ENCODE data around the gene MEAK7.

DNA sequence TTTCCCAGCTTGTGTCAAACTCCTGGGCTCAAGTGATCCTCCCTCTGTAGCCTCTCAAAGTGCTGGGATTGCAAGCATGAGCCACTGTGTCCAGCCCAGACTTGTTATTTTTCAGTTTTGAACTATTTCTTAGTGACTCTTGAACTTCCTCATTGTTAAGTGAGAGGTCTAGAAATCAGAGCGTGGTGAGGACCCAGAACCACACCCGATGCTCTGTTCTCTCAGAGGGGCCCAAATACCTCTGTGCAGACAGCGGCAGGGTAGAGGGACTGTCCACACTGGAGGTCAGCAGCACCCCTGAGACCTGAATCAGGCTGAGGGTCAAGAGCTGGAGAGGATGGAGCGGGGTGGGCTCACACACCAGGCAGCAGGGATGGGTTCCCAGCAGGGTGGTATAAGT lies 47.7 kb upstream of the MEAK7 start:
- TF ChIP-seq, protein P1, sequence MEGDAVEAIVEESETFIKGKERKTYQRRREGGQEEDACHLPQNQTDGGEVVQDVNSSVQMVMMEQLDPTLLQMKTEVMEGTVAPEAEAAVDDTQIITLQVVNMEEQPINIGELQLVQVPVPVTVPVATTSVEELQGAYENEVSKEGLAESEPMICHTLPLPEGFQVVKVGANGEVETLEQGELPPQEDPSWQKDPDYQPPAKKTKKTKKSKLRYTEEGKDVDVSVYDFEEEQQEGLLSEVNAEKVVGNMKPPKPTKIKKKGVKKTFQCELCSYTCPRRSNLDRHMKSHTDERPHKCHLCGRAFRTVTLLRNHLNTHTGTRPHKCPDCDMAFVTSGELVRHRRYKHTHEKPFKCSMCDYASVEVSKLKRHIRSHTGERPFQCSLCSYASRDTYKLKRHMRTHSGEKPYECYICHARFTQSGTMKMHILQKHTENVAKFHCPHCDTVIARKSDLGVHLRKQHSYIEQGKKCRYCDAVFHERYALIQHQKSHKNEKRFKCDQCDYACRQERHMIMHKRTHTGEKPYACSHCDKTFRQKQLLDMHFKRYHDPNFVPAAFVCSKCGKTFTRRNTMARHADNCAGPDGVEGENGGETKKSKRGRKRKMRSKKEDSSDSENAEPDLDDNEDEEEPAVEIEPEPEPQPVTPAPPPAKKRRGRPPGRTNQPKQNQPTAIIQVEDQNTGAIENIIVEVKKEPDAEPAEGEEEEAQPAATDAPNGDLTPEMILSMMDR (conservative IDR thresholded peaks at IDR 0.05; ENCODE audit: low read depth, low read length): no peak
- TF ChIP-seq RAD21 (IDR thresholded peaks at IDR 0.05; ENCODE audit: low read length) (no peak), RCOR1 (IDR thresholded peaks at IDR 0.05; ENCODE audit: insufficient replicate concordance, low read length) (no peak), POLR2A (IDR thresholded peaks at IDR 0.05; ENCODE audit: low read depth, low read length) (no peak)
